HG02763 (cell line): ENCODE measurements around the gene RGS6.

ENCODE experiments used
- ATAC-seq: cut with Tn5 transposase; IDR thresholded peaks from one replicate; pipeline ENCODE4 v1.9.1; 2021; ENCODE audit warnings: mild to moderate bottlenecking, moderate library complexity; ENCODE audit not compliant: unreplicated experiment

The RGS6 gene

DNA sequence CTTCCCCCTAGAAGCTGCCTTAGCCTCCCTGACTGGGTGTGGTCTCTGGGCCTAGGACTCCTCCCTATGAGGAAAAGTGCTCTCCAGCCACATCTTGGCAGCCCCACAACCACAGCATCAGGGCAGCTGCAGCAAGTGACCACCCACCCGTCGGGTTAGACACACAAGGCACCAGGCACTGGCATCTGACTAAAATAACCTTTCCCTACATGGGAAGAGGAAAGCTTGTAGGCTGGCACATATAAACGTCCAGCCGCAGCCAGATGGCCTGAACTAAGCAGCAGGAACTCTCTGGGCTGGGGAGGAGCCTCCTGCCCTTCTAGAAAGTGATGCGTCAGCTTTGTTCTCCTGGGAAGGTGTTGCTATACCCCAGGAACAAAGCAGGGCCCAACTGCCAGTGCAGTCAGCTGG is 632.9 kb downstream of the RGS6 start:
- no peak for ATAC-seq

DNA sequence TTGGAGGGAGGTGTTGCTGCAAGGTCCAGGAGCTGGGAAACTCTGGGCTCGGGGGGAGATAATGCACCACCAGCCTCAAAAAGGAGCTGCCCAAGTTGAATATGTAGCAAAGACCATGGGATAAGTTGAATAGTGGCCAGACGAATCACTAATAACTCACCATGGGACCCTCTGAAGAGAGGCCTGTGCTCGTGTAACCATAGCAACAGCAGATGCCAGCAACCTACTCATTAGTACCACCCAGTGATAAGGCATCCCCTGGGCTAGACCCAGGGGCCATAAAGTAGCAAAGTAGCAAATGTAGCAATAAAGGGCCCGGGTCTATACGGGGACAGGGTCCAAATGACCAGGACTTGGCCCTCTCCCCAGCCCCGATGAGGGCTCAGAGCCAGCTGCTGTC is 633.7 kb downstream of the RGS6 start:
- ATAC-seq = no peak

DNA sequence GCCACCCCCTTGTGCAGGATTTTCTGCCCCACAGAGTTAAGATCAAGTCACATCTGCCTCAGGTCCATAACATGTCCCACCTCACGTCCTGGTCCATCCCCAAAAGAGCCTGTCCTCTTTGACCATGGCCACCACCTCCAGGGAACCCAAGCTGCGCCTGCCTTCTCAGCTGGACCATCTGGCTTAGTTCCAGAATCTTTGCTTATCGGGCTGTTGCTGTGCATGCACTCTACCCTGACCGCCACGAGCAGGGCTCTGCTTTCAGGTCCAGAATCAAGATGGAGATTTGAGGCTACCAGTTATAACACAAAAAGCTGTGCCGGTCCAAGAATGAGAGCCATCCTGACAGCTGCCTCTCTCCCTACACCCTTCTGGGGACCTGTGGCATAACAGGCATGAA is 635.0 kb downstream of the RGS6 start:
- ATAC-seq = no peak

DNA sequence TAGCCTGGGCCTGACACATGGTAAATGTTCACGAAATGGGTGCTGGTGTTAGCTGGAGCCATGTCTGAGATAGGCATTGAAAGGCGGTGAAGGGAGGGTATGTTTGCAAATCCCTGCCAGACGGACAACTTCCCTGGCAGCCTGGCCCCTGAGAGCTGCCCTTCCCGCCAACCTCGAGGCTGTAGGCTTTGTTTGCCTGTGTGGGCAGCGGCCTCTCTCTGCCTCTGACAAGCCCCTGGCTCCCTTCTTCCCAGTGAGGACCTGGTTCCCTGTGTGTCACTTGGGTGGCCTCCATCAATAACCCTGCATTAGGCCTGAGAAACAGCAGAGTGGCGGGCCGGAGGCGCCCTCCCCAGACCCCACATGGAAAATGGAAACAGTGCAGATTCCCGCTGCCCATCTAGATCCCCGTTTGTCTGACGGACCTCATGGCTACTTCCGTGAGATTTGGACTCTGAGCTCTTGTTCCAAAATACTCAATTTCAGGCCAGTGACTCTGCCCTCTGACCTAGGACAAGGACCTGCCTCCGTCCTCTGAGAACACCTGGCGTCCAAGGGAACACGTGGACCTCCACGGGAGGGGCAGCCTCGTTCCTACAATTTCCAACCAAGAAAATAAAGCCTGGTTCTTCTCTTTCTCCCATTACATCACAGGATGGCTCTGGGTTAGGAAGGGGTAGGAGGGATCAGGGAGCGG is 636.2 kb downstream of the RGS6 start:
- ATAC-seq = no peak

DNA sequence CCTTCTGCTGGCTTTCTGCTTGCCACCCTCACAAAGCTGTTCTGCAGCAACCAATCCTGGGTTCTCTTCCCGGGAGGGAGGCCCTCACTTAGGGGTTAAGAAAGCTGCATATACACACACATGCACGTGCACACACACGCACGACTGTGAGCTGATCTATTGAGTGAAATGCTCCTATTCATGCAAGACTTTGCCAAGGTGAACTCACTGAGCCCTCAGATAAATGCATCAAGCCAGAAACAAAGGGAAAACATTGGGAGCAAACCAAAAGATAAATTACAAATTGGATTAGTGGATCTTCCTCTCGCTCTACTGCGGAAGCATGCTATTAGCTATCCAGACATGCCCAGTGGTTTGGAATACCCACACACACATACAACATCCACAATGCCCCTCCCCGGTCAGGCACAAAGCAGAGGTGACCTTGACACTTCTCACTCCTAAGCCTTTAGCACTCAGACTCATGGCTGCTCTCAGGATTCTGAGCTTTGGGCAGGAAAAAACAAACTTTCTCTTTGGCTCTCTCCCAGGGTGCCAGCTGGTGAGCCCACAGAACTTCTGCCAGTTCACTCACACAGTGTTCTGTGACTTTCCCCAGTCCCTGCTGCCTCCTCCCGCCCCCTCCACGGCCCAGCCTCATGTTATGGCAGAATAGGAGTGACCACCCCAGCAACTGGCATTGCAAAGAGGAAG is 641.6 kb downstream of the RGS6 start:
- ATAC-seq = no peak

DNA sequence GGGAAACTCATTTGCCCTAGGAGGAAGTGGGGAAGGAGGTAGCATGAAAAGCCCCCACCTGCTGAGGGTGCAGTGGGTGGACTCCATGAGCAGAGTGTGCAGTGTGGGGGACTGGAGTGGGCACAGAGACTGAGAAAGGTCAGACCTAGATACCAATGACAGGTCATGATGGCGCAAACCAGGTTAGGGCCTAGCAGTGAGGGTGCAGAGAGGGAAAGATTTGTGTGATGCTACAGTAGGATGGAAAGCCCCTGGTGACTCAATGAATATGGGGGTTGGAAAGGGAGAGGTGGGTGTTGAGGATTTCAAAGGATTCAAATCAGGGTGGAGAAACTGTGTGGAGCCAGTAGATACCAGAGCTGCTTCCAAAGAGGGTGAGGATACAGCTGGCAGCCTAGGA is 642.5 kb downstream of the RGS6 start:
- ATAC-seq = no peak

DNA sequence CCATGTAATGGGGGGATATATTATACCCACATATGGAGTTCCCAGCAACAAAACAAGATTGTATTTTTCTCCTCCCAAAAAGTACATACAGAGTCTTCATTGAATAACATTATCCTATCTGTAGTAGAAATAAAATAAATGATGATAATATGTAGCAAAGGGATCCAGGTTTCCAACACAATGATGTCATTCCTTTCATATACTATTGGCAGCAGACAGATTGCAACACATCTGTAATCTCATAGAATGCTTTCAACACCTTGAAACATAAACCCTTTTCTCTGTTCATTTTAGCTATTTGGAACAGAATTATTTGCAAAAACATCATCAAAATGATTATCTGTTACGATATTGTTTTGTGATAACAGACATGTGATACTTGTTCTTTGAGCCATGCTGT is 644.0 kb downstream of the RGS6 start:
- ATAC-seq = no peak

DNA sequence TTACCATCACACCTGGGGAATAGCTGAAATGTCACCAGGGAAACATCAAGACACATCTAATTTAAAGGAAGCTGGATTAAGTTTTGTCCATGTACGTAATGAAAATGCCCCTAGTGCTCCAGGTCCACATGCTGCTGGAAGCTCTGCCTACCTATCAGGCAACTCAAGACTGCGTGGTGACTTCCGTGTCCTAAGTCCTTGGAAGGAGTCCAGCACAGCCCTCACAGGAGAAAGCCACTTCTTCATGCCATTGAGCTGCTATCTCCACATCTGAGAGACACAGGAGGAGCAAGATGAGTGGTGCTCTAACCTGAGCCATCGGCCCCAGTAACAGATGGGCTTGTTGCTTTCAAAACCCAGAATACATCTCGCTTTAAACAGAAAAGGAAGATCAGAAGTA is 645.3 kb downstream of the RGS6 start:
- ATAC-seq = no peak

DNA sequence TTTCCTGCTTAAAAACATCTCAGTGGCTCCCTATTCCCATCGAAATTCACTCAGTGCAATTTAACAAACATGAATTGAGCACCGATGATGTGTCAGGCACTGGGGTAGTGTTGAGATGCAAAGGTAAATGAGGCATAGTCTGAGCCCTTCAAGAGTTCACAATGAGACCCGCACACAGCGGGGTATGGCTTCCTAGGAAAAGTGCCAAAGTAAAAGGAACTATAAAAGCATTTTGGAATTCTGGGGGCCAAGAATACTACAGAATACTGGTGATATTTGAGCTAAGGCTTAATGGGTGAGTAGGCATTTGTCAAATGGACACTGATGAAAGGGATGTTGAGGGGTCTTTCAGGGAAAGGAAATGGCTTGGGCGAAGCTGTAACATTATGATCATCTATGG is 646.3 kb downstream of the RGS6 start:
- ATAC-seq = no peak

DNA sequence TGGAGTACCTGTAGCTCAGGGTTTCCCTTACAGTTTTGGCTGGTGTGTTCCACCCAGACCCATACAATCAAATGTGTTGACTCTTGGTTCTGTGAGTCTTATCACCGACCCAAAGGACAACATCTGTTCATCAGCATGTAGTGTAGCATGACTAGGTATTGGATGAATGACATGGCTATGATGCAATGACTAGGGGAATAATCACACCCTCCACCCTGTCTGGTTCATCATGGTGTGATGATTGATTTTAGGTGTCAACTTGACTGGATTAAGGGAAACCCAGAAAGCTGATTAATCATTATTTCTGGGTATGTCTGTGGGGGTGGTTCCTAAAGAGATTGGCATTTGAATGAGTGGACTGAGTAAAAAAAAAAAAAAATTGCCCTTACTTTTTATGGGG is 650.4 kb downstream of the RGS6 start:
- ATAC-seq = no peak

DNA sequence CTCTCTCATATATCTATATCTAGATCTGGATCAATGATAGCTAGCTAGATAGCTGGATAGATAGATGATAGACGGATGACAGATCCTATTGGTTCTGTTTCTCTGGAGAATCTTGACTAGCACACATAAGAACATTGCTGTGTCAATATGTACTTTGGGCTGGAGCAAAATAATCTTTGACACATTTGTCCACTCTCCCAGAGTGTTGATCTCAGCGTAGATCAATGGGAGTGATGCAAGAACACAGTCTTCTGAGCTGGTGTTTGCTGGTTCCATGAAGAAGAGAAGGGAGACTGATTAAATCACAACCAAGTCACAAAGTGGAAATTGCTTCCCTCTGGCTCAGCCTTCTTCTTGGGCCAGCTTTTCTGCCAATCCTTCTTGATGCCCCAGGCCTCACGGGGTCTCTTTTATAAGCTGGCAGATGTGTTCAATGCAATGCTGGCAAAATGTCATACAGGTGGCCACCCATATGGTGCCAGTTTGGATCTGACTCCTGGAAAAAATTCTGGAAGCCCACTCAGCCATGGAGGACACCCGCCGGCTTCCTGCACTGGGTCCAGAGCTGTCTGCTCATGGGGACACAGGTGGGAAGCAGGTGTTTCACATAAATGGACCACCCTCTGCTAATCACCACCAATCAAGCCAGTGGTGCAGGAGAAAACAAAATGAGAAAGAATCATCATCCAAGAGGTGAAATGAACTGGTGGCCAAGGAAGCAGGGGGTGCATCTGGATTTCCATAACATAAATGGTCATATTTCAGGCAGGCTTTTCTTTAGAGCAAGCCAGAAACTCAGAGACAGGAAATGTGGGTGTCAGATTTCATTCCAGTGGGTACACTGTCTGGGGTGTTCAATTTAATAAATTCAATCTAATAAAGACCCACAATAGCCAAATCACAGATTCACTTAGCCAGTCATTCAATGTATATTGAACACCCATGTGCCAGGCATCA is 651.4 kb downstream of the RGS6 start:
- no peak for ATAC-seq

DNA sequence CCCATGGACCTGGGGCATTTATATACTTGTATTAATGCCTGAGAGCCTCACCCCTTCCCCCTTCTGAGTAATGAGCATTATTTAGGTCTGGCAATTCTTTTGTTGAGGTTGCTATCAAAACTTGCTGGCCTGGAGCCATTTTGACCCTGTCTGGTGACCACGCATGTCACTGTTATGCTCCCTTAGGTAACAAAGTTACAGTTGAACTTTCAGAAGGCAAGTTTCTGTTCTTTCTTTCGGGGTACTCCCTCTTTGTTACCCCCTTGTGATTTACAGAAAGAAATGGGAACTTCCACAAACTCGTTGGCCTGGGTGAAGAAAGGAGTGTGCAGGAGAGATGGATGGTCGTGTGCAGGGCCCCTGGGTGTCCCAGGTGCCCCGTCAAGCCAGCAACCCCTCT is 656.3 kb downstream of the RGS6 start:
- no peak for ATAC-seq

DNA sequence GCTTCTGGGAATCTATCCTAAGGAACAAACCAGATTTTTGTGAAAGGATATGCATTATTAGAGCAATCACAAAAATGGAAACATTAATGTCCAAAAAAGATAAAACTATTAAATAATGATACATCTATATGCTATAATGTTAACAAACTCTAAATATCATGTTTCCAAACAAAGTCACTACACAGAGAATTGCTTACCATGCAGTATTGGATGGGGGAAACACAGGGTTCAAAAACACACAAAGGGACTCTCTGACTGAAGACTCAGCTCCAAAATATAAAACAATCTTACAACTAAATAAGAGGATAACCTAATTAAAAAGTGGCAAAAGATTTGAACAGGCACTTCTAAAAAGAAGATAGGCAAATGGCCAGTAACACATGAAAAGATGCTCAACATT is 657.4 kb downstream of the RGS6 start:
- no peak for ATAC-seq

DNA sequence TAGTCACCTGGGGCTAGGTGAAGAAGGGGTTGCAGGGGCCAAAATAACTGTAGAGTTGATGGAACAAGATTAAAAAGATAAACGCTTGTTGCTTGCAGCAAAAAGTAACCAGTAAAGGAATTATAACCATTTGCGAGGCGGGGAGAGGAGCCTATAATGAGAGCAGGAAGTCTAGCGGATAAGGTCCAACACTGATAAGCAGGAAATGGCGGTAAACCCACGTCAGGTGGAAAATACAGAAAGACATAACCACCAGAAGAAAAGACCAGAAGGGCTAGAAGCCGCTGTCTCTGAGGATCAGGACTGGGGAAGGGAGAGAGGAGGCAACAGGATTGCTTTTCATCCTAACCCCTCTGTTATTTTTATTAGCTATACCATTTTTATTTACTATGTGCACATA is 658.3 kb downstream of the RGS6 start:
- no peak for ATAC-seq

DNA sequence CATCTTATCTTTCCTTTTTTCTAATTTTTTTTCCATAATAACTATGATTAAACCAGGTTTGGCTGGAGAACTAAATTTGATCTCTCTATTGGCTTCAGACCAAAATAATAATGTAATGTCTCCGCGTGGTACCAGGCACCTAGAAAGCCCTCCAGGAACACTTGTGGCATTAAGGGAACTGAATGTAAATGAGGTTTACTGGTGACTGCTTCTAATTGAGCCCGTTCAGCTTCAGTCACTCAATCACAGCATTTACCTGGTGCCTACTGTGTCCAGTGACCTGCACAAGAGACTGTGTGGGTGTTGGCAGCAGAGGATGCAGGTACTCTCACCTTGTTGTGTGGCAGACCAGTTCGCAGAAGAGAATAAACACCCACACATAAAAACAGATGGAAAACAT is 659.2 kb downstream of the RGS6 start:
- ATAC-seq = no peak

DNA sequence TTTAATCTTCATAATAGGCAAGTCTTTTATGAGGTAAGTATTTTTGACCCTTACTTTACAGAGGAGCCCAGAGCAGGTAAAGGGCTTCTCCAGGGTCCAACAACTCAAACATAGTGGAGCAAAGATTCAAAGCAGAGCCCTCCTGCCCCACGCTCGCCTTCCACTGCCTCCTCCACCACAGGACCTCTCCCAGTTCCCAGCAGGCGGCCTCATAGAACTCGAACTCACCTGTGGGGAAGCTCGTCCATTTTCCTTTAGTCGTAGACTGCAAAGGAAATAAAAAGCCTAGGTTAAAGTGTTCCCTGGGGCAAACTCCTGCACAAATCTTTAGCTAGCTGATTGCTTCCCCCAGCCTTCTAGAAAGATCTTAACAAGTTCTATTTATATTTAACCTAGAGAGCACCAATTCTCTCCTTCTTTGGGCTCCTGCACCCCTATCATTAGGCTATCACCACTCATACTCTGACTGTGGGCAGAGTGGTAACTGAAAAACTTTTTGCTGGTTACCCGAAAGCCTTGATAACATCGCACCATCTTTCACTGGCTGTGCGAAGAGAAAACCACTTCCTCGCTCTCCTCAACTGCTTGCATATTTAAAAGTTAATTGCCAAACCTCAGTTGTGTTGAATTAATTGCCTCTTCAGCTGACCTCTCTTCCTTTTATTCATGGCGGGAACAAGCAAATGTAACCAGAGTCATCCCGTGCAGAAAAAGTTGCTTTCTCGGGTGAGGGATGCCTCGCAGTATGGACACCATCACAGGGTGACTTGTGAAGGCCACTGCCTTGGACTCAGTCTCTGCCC is 662.1 kb downstream of the RGS6 start:
- peak; percentile 53 for ATAC-seq

DNA sequence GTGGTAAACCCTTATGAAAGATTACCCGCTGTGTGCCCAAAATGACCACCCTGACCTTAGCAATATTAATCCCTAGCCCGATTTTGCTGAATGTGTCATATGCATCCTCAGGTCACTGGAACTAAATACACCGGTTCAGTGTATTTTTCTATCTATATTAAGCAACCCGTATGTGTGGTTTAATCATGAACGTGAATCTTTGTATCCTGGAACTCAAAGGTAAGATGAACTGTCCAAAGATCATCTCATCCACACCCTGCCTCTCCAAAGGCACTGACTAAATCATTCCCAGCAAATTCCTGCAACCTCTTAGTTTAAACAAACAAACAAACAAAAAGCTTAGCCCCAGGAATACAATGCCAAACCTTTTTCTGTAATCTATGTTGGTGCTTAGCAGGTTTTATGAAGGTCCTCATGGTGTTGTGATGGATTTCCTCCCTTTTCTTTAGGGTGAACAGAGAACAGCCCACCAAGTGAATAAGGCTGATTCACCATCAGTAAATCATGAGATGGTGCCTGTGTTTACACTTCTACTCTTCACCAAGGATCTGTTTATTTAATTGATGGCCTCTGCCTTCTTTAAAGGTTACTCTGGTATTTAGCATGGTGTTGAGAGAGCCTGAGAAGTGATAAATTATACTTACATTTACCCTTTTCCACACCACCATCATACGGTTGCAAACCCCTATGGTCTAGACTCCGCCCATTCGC is 663.1 kb downstream of the RGS6 start:
- no peak for ATAC-seq

DNA sequence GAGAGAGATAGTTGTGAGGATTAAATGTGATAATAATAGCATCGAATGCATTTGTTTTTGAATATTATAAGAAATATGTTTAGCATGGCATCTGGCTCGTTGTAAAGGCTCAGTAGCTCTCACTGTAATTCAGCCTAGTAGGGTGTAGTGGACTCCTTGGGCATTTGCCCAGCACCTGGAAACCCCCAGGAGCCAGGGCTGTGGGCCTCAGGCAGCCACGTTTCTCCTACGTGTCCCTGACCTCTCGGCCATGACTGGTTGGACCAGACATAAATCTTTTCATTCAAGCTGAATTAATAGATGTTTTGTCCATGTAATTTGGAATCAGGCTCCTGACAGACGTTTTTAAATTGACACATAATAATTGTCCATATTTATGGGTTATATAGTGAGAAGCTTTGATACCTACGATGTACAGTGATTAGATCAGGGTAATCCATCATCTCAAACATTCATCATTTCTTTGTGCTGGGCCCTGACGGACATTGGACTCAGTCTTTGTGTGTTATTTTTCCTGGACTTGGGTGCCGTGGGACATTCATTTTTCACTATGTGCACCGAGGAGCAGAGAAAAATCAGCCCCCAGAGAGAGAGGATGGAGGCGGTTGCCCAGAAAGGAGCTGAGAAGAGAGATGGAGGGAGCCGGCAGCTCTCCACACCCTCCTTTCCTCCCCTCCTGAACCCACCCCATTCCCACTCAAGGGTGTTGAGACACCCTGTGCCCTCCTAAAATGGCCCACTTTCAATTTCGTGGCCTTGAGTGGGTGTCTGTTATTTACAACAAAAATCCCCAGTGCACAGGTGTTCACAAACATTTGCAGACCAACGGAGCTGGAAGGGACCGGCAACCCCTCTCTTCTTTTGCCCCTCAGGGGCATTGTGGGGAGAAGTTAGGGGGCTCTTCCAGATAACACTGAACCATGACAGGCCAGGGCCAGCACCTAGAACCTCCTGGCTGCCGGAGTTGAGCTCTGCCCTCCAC is 665.3 kb downstream of the RGS6 start:
- peak; percentile 23 for ATAC-seq

DNA sequence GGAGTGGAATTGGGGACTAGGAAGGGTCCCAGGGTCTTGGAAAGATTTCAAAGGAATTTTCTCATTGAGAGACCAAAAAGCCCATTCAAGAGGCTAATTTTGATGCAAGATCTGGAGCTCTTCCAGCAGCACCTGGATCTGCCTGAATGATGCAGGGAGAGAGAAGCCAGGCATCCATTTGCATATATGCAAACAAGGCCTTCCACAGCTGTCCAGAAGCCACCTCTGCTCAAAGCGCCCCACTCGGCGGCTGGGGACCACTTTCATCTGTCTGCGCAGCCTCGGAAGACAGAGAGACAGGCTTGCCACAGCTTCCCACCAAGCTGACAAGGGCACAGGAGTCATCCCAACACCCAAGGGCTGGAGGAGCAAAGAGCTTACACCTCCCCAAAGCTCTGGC is 666.1 kb downstream of the RGS6 start:
- peak; percentile 49 for ATAC-seq
